MCF 10A (cell line): ENCODE results near the gene UCN2. TPM values are rescaled to one million over a fixed set of nuclear protein-coding genes. Genes with fewer than 3 reads are reported as not detected.

Source experiments
- BruUV-seq: library from RNA; stranded (reverse); fragments of 400-500 nt; replicated peaks from 2 replicates; lab custom pipeline; 2021; lab: Mats Ljungman, UMichigan
- CTCF ChIA-PET: fragments of 300-600 bp; sonication (Branson Sonifier 250); formaldehyde crosslinking; extraction: SDS; loops from one replicate; lab custom pipeline; 2021; ENCODE audit warnings: antibody characterized with exemption, inconsistent platforms; lab: Yijun Ruan, JAX
- POLR2A ChIA-PET: fragments of 300-600, 350-650 bp; sonication (Branson Sonifier 250); formaldehyde crosslinking; extraction: SDS; loops from one replicate; lab custom pipeline; 2020; ENCODE audit warnings: antibody characterized with exemption, inconsistent platforms; lab: Yijun Ruan, JAX
- DNase-seq: peaks from one replicate; pipeline ENCODE4 v3.0.0-alpha.2; 2018; ENCODE audit not compliant: unreplicated experiment
- H3K27ac Mint-ChIP-seq: one replicate; pipeline ENCODE4 v1.8.0; 2022; ENCODE audit warnings: mild to moderate bottlenecking, low read depth, mixed read lengths; ENCODE audit not compliant: unreplicated experiment
- H3K27me3 Mint-ChIP-seq: one replicate; pipeline ENCODE4 v1.8.0; 2022; ENCODE audit warnings: mixed read lengths; ENCODE audit not compliant: insufficient read depth, unreplicated experiment
- H3K36me3 Mint-ChIP-seq: one replicate; pipeline ENCODE4 v1.8.0; 2022; ENCODE audit warnings: mild to moderate bottlenecking, moderate library complexity, mixed read lengths; ENCODE audit not compliant: insufficient read depth, unreplicated experiment
- H3K4me1 Mint-ChIP-seq: one replicate; pipeline ENCODE4 v1.8.0; 2022; ENCODE audit warnings: mixed read lengths; ENCODE audit not compliant: insufficient read depth, unreplicated experiment
- H3K4me3 Mint-ChIP-seq: one replicate; pipeline ENCODE4 v1.8.0; 2022; ENCODE audit warnings: mild to moderate bottlenecking, moderate library complexity, mixed read lengths; ENCODE audit not compliant: unreplicated experiment
- H3K9me3 Mint-ChIP-seq: one replicate; pipeline ENCODE4 v1.8.0; 2022; ENCODE audit warnings: mixed read lengths; ENCODE audit not compliant: unreplicated experiment
- CTCF ChIP-seq: fragments of 200-600 bp; IDR thresholded peaks from one replicate; pipeline ENCODE4 v1.8.0; 2022; ENCODE audit warnings: antibody characterized with exemption, mild to moderate bottlenecking; ENCODE audit not compliant: unreplicated experiment
- intact Hi-C: fragments of 100-400 bp; cut with micrococcal nuclease; formaldehyde crosslinking; loops from 2 replicates; pipeline ENCODE4 v1.14.1; 2022
- total RNA-seq: library from RNA; stranded (reverse); gene quantifications from 2 replicates; pipeline ENCODE4 v1.2.3, GENCODE V29; 2022

The UCN2 gene
- total RNA-seq, 1 experiment from 2014 or later: 3.8 TPM

GRCh38 chr3:48585411-48585810, 21.8 kb upstream of the UCN2 start:
- Mint-ChIP-seq H3K27me3 (no peaks in the 10 kb centered on the region), H3K9me3 (no peaks in the 10 kb centered on the region), H3K36me3 (peaks cover 55% of the 10 kb centered on the region), H3K4me1 (peaks cover 7% of the 10 kb centered on the region), H3K27ac (no peak overlapping the region), H3K4me3 (no peak overlapping the region)
- CTCF ChIA-PET: interaction anchor here (1.2 kb wide), 1 partner anchor 27 kb away, joined by 5 read pairs; no protein-coding TSS in a partner anchor
- TF ChIP-seq CTCF: no peak
- DNase-seq: no peak
- intact Hi-C loops: no loop called here
- BruUV-seq: no TSS peak
- POLR2A ChIA-PET: interaction anchor here (0.8 kb wide), 1 partner anchor 18 kb away, joined by 3 read pairs; no protein-coding TSS in a partner anchor

- Mint-ChIP-seq H3K4me1 (peaks cover 7% of the 10 kb centered on the region), H3K36me3 (peaks cover 54% of the 10 kb centered on the region), H3K27ac (no peak overlapping the region), H3K27me3 (no peaks in the 10 kb centered on the region), H3K4me3 (no peak overlapping the region), H3K9me3 (no peaks in the 10 kb centered on the region)
- no peak for DNase-seq
- TF ChIP-seq CTCF: no peak
- POLR2A ChIA-PET: interaction anchor here (0.8 kb wide), 1 partner anchor 17 kb away, joined by 3 read pairs; no protein-coding TSS in a partner anchor
- BruUV-seq: no TSS peak
- intact Hi-C loops: no loop called here
- CTCF ChIA-PET: interaction anchor here (1.2 kb wide), 1 partner anchor 26 kb away, joined by 5 read pairs; no protein-coding TSS in a partner anchor
Measured at GRCh38 chr3:48584836-48585235, 21.3 kb upstream of the UCN2 start.

GRCh38 chr3:48581621-48582481, 18.3 kb upstream of the UCN2 start:
- POLR2A ChIA-PET: interaction anchor here (1.1 kb wide), 1 partner anchor 20 kb away, joined by 3 read pairs; no protein-coding TSS in a partner anchor
- no TSS peak for BruUV-seq
- H3K27ac Mint-ChIP-seq: peak overlapping the region; percentile 51
- H3K27me3 Mint-ChIP-seq: no peaks in the 10 kb centered on the region
- intact Hi-C loops: no loop called here
- H3K4me3 Mint-ChIP-seq: no peak overlapping the region
- no peak for TF ChIP-seq CTCF
- H3K4me1 Mint-ChIP-seq: no peaks in the 10 kb centered on the region
- DNase-seq: no peak
- no peaks in the 10 kb centered on the region for H3K9me3 Mint-ChIP-seq
- CTCF ChIA-PET: interaction anchor here (0.5 to 0.8 kb wide), 3 partner anchors 16 to 177 kb away, joined by 3 read pairs; no protein-coding TSS in a partner anchor
- H3K36me3 Mint-ChIP-seq: peaks cover 49% of the 10 kb centered on the region

GRCh38 chr3:48576647-48577046, 13.1 kb upstream of the UCN2 start:
- no TSS peak for BruUV-seq
- H3K9me3 Mint-ChIP-seq: no peaks in the 10 kb centered on the region
- intact Hi-C loops: no loop called here
- DNase-seq: no peak
- CTCF ChIA-PET: no interaction called here
- H3K36me3 Mint-ChIP-seq: peaks cover 36% of the 10 kb centered on the region
- no peaks in the 10 kb centered on the region for H3K27me3 Mint-ChIP-seq
- no peak overlapping the region for H3K27ac Mint-ChIP-seq
- POLR2A ChIA-PET: interaction anchor here (0.9 to 1.0 kb wide), 2 partner anchors 10 to 87 kb away, joined by 3 read pairs; no protein-coding TSS in a partner anchor
- H3K4me1 Mint-ChIP-seq: no peaks in the 10 kb centered on the region
- no peak for TF ChIP-seq CTCF
- H3K4me3 Mint-ChIP-seq: no peak overlapping the region
